Hematopoietic multipotent progenitor cell treated with erythropoietin and hydrocortisone succinate and interleukin-3 and kit ligand, for 6 days (in vitro differentiated cells): ENCODE measurements around the gene IL1RN.
"Not testable (repeated sequence)": the region's sequence is repeated elsewhere in the genome, so short reads cannot be mapped to it uniquely, and the experiment has no call there.

Experiments used
- DNase-seq: peaks from one replicate; pipeline ENCODE4 v3.0.0-alpha.2; 2015

IL1RN gene, protein sequence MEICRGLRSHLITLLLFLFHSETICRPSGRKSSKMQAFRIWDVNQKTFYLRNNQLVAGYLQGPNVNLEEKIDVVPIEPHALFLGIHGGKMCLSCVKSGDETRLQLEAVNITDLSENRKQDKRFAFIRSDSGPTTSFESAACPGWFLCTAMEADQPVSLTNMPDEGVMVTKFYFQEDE

GRCh38 chr2:113126845-113127645, at the start of gene IL1RN:
Gene IL1RN (plus strand): TSS chr2:113127598. CDS start chr2:113127625, 27 bp downstream.
- peak; percentile 45 for DNase-seq

- DNase-seq: no peak
Measured at GRCh38 chr2:113077921-113078320, 49.5 kb upstream of the IL1RN start.

DNA sequence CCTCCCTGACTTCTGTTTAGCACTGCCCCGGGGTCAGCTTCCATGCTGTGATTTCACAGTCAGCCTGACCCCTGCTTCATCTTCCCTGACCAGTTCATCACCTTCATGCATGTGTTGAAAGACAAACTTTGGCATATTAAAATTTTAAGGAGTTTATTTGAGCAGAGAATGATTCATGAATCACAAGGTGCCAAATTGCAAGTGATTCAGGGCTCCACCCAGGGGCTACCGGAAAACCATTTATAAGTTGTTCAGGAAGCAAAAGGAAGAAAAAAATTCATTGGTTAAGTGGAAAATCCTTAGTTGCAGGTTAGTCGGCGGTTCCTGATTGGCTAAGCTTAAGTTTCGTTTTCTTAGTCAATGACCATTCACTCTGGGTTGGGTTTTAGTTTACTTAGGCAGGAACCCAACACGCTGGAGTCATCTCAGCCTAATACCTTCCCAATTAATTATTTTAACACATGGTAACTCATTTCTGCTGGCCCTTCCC, 49.0 kb upstream of the IL1RN start:
- no peak for DNase-seq

DNA sequence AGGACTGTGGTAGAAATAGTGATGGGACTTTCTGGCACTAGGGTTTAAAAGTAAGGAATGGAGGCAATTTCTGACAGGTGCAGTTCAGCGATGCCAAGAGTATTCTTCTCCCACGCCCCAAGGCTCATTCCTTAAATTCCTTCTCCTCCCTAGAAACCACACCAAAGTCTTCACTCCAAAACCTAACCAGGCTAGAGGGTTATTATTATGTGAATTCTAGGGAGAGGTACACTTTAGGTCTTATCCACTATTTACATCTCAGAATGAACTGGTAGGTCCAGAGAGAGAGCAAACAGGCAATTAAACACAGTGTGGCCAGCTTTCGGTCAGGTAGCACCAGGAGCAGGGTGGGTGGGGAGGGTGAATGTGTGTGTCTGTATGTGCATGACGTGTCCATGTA, 48.3 kb upstream of the IL1RN start:
- DNase-seq: no peak

DNA sequence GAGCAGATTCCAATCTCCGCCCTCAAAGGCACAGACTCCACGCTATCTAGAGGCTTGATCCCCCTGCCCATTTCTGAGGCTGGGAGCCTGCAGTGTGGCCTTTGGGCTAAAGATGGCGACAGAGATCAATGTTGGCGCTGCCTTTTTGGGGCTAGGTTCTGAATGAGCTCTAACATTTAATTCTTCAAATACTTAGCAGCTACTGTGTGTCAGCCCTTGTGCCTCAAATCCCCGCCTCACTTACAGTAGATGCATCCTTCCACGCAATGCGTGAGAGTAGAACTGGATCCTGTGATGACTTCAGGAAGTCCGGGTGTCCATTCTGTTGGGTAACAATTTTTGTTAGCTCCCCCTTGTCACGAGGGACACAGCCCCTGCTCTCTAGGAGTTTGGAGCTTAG, 47.3 kb upstream of the IL1RN start:
- DNase-seq: peak; percentile 63

DNA sequence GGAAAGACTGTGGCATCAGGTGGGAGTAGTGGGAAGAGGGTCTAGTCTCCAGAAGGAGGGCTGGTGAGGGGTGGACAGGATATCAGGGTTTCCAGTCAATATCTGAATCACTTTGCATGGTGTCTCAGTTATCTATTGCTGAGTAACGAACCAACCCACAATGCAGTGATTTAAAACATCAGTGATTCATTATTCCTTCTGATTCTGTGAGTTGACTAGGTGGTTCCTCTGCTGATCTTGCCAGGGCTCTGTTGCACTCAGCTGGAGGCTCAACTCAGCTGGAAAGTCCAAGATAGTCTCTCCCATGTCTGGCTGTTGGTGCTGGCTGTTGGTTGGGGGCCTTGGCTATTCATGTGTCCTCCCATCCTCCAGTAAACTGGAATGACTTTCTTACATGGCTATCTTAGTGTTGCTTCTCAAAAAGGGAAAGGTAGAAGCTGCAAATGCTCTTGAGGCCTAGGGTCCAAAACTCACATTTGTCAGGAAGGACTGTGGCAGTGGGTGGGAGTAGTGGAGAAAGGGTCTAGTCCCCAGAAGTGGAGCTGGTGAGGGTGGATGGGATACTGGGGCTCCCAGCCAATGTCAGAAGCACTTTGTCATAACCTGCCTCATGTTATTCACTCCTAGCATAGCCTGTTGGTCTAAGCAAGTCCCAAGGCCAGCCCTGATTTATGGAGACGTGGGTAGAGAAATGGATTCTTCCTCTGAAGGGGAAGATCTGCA, 45.7 kb upstream of the IL1RN start:
- no peak for DNase-seq

- DNase-seq: no peak
Measured at GRCh38 chr2:113083296-113083695, 44.1 kb upstream of the IL1RN start.

- peak; percentile 77 for DNase-seq
Measured at GRCh38 chr2:113084249-113085000, 43.0 kb upstream of the IL1RN start.

DNA sequence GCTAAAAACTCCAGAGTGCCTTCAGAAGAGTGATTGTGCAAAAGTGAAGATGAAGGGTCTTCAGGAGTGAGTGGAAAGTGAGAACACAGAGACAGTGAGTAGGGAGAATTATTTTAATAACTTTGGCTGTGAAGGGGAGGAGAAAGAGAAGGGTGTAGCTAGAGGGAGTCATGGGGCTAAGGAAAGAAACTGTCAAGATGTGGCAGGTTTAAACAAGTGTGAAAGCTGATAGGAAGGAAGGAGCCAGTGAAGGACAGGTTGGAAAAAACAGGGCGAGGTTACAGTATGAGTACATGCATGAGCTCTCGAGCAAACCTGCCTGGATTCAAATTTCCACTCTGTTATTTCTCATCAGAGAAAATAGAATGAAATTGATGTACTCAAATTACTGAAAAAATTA, 41.9 kb upstream of the IL1RN start:
- peak; percentile 45 for DNase-seq

DNA sequence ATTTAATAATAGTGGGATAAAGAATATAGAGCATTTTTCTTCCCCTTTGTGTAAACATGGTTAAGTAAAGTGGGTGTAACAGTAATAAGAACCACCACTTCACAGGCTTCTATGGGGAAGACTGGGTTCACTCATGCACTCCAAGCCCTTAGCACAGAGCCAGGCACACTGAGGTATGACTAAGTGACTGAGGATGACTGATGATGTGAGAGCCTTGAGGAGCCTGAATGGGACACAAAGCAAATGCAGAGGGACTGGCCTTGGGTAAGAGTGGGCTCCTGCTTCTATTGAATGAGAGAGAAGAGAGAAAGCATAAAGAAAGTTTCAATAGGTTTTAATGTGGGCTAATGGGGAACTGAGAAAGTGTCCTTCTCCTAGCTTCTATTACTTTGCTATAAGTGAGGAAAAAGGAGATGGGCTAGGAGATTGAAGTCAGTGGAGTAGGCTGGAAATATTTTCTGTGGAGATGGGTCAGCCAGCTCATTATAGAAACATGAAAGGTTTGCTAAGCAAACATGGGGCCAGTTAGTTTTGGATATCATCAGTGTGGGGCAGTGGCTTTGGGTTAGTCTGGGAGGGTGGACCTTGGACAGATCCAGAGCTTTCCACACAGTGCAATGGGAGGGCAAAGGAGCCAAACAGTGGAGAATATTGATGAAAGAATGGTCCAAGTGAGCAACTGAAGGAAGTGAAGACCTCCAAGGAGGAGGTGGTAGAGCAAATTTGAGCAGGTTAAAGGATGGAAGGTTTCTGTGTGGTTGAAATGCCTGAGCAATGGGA, 39.0 kb upstream of the IL1RN start:
- DNase-seq: no peak

DNA sequence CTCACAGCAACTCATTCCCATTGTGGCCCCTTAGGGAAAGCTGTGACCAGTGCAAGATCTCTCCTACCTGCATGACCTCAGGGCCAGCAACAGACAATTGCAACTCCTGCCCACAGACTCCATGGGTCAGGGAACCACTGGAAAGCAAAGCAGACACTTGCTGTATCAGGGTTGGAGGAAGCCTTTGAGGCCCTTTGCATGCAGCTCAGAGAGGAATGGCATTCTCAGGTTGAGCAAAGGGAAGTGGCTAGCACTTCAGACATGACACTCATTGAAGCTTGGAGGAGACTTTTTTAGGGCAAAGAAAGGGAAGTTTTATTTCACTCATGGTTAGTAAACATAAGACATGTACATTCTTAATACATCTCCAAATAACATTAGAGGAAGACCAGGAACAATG, 37.5 kb upstream of the IL1RN start:
- DNase-seq: no peak

GRCh38 chr2:113091231-113091896, 36.0 kb upstream of the IL1RN start:
- no peak for DNase-seq

- no peak for DNase-seq
Measured at GRCh38 chr2:113092864-113093612, 34.4 kb upstream of the IL1RN start.

DNA sequence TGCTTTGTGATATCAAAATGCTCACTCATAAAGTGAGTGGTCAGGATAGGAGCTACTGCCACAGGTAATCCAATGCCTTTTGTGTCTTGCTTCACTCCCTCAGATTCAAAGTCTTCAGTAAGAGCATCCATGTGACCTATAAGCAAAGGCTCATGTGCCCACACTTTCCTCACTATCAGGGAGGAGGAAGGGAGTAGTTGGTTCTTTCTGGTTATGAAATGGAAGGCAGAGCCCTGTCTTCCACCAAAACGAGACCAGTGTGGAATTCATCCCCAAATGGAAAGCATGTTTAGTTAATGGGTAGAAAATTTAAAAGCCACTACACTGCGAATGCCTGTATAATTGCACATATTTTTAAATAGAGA, 33.8 kb upstream of the IL1RN start:
- no peak for DNase-seq

- not testable (repeated sequence) for DNase-seq
Measured at GRCh38 chr2:113096306-113096705, 31.1 kb upstream of the IL1RN start.

GRCh38 chr2:113096842-113097618, 30.4 kb upstream of the IL1RN start:
- DNase-seq: not testable (repeated sequence)

- no peak for DNase-seq
Measured at GRCh38 chr2:113098041-113098440, 29.4 kb upstream of the IL1RN start.

- DNase-seq: no peak
Measured at GRCh38 chr2:113098532-113098931, 28.9 kb upstream of the IL1RN start.

DNA sequence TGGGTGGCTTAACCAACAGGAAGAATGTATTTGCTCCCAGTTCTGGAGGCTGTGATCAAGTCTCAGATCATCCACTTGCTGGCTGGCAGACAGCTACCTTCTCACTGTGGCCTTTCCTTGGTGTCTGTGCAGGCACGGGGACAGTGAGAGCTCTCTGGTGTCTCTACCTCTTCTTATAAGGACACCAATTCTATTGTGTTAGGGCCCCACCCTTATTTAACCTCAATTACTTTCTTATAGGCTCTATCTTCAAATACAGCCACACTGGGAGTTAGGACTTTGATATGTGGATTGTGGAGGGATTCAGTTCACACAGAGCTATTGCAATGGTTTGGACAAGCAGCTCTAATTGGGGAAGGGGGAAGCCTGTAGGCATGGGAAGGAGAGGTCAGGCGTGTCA, 25.3 kb upstream of the IL1RN start:
- DNase-seq: no peak

- DNase-seq: no peak
Measured at GRCh38 chr2:113103277-113103676, 24.1 kb upstream of the IL1RN start.
